Left ventricle myocardium inferior (tissue), 1 donor: Measurements from ENCODE around the gene ABCG2. TPM values are rescaled to one million over a fixed set of nuclear protein-coding genes. Genes with fewer than 3 reads are reported as not detected.
"Not testable (repeated sequence)": the region's sequence is repeated elsewhere in the genome, so short reads cannot be mapped to it uniquely, and the experiment has no call there.

Source experiments
- DNase-seq: peaks from one replicate; pipeline ENCODE4 v3.0.0-alpha.2; 2020
- H3K27ac ChIP-seq: fragments of 200-600 bp; replicated peaks from 2 replicates; pipeline ENCODE4 v1.8.0; 2021
- H3K27me3 ChIP-seq: fragments of 200-600 bp; 2 replicates; pipeline ENCODE4 v1.8.0; 2021; ENCODE audit warnings: low read depth
- H3K36me3 ChIP-seq: fragments of 200-600 bp; 2 replicates; pipeline ENCODE4 v1.8.0; 2021
- H3K4me1 ChIP-seq: fragments of 200-600 bp; 2 replicates; pipeline ENCODE4 v1.8.0; 2021
- H3K4me3 ChIP-seq: fragments of 200-600 bp; 2 replicates; pipeline ENCODE4 v1.8.0; 2021; ENCODE audit warnings: mild to moderate bottlenecking, moderate library complexity
- H3K9me3 ChIP-seq: fragments of 200-600 bp; replicated peaks from 2 replicates; pipeline ENCODE4 v1.8.0; 2021
- intact Hi-C: fragments of 100-400 bp; cut with micrococcal nuclease; formaldehyde crosslinking; loops from one replicate; pipeline ENCODE4 v1.11.0; 2022
- total RNA-seq: library from RNA; stranded (reverse); fragmentation: NEBNext Ultra II Directional; extraction: Animal tissue kit (Norgen Biotek cat#: 25700); gene quantifications from one replicate; pipeline ENCODE4 v1.2.1, GENCODE V29; 2021
- TF ChIP-seq, protein P1 (sequence below): fragments of 200-600 bp; IDR thresholded peaks from 2 replicates; pipeline ENCODE4 v1.8.0; 2021; ENCODE audit warnings: antibody characterized with exemption, mild to moderate bottlenecking, borderline replicate concordance
- donor health status: DM: no; HTN: yes; CAD: no; lungs with severe emphysema.

Gene ABCG2
- total RNA-seq, 1 donor from 2014 or later = 1.6 TPM

DNA sequence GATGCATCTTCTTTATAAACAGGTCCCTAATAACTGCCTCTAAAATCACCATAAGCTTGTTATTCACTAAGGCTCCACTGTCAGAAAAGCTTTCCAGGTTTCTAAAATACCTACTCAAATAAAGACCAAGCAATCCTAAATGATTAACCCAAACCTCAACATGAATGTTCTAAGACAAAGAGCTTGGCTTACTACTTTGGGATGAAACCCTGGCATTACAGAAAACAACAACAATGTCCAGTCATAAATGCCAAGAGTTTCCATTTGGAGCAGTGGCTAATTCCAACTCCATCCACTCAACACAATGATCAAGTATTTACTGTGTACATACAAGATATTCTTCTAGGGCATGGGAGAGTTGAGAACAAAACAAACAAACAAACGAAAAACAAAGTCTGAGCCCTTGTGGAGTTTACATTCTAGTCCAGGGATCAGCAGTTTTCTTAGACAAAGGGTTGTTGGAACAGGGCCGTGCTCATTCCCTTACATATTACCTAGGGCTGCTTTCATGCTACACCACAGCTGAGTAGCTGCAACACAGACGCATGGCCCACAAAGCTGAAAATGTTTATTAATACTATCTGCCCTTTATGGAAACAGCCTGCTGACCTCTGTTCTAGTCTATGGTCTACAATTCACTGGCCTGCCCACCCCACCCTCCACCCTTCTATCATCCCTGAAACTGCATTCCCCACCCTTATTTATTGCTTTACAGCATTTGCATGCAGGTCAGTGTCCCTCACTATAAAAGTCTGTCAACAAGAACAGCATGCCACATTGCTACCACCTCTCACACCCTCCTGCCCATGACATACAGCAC lies 23.7 kb downstream of the ABCG2 start:
- Histone ChIP-seq H3K4me3 (no peak overlapping the region), H3K27ac (no peak overlapping the region), H3K36me3 (no peaks in the 10 kb centered on the region), H3K27me3 (no peaks in the 10 kb centered on the region), H3K4me1 (no peaks in the 10 kb centered on the region), H3K9me3 (no peaks in the 10 kb centered on the region)
- TF ChIP-seq, protein P1, sequence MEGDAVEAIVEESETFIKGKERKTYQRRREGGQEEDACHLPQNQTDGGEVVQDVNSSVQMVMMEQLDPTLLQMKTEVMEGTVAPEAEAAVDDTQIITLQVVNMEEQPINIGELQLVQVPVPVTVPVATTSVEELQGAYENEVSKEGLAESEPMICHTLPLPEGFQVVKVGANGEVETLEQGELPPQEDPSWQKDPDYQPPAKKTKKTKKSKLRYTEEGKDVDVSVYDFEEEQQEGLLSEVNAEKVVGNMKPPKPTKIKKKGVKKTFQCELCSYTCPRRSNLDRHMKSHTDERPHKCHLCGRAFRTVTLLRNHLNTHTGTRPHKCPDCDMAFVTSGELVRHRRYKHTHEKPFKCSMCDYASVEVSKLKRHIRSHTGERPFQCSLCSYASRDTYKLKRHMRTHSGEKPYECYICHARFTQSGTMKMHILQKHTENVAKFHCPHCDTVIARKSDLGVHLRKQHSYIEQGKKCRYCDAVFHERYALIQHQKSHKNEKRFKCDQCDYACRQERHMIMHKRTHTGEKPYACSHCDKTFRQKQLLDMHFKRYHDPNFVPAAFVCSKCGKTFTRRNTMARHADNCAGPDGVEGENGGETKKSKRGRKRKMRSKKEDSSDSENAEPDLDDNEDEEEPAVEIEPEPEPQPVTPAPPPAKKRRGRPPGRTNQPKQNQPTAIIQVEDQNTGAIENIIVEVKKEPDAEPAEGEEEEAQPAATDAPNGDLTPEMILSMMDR = no peak
- no peak for DNase-seq
- intact Hi-C loops = no loop called here

DNA sequence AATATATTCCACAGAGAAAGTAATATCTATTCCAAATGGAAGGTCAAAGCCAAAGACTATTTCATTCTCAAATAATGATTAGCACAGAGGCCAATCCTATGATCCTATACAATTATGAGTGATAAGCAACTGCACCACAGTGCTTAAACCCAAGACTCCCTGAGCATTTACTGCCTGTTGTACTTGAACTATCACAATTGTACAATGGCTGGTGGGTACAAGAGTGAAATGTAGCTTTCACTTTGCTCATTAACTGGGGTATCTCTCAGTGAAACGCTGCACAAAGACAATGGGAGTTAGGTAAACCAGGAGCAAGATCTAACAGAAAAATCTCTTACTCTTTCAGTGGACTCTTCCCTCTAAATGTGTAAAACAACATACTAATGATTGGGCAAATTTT lies 24.3 kb downstream of the ABCG2 start:
- Histone ChIP-seq H3K4me1 (no peaks in the 10 kb centered on the region), H3K4me3 (no peak overlapping the region), H3K27ac (no peak overlapping the region), H3K27me3 (no peaks in the 10 kb centered on the region), H3K9me3 (no peaks in the 10 kb centered on the region), H3K36me3 (no peaks in the 10 kb centered on the region)
- intact Hi-C loops = no loop called here
- no peak for DNase-seq
- TF ChIP-seq, protein P1 = no peak

DNA sequence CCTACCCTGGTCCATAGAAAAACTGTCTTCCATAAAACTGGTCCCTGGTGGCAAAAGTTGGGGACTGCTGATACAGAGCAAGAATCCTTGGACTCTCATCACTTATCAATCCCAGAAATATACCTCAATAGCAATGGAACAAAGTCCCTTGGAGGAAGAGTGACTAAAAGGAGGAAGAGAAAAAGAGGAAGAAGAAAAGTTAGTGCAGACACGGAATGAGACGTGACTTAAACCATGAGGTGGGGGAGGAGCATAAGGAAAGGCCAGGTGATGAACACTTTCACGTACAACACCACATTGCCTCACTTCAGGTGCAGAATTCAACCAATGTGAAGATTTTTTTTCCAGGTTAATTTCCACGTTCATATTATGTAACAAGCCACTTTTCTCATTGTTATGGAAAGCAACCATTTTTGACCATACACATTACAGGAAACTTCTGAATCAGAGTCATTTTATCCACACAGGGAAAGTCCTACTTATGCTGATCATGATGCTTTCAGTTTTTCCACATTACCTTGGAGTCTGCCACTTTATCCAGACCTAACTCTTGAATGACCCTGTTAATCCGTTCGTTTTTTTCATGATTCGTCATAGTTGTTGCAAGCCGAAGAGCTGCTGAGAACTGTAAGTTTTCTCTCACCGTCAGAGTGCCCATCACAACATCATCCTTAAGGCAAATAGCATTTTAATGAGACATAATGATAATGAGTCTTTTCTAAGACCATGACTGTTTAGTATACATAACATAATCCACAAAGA lies 27.7 kb downstream of the ABCG2 start:
- peaks cover 7% of the 10 kb centered on the region for H3K9me3 ChIP-seq
- H3K27ac ChIP-seq = no peak overlapping the region
- DNase-seq = no peak
- no peaks in the 10 kb centered on the region for H3K27me3 ChIP-seq
- no peak overlapping the region for H3K4me3 ChIP-seq
- intact Hi-C loops = no loop called here
- no peaks in the 10 kb centered on the region for H3K36me3 ChIP-seq
- TF ChIP-seq, protein P1 = no peak
- H3K4me1 ChIP-seq = no peaks in the 10 kb centered on the region

DNA sequence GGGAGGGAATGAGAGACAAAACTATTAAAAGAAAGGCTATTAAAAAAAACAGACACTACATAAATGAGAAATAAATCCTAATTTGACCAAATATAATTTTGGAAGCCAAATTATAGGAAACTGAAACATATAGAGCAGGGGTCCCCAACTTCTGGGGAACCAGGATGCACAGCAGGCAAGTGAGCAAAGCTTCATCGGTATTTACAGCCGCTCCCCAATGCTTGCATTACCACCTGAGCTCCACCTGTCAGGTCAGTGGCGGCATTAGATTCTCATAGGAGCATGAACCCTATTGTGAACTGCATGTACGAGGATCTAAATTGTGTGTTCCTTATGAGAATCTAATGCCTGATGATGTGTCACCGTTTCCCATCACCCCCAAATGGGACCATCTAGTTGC lies 28.4 kb downstream of the ABCG2 start:
- TF ChIP-seq, protein P1 = no peak
- Histone ChIP-seq H3K27ac (no peak overlapping the region), H3K9me3 (peaks cover 7% of the 10 kb centered on the region), H3K27me3 (no peaks in the 10 kb centered on the region), H3K36me3 (no peaks in the 10 kb centered on the region), H3K4me3 (no peak overlapping the region), H3K4me1 (no peaks in the 10 kb centered on the region)
- DNase-seq = no peak
- intact Hi-C loops = no loop called here

DNA sequence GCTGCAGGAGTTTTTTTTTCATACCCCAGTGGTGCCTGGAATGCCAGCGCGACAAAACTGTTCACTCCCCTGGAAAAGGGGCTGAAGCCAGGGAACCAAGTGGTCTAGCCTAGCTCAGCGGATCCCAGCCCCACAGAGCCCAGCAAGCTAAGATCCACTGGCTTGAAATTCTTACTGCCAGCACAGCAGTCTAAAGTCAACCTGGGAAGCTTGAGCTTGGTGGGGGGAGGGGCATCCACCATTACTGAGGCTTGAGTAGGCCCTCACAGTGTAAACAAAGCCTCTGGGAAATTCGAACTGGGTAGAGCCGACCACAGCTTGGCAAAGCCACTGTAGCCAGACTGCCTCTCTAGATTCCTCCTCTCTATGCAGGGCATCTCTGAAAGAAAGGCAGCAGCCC lies 36.2 kb downstream of the ABCG2 start:
- intact Hi-C loops = not testable (repeated sequence)

DNA sequence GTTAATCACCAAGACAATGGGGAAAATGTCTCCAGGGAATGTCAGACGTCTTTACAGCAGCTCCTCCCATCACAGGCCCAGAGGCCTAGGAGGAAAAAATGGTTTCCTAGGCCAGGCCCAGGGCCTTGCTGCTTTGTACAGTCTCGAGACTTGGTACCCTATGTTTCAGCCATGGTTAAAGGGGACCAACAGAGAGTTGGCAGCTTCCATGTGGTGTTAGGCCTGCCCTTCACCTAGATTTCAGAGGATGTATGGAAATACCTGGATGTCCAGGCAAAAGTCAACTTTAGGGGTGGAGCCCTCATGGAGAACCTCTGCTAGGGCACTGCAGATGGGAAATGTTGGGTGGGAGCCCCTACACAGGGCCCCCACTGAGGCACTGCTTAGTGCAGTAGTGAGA lies 38.5 kb downstream of the ABCG2 start:
- Histone ChIP-seq H3K36me3 (peaks cover 20% of the 10 kb centered on the region), H3K9me3 (peaks cover 22% of the 10 kb centered on the region), H3K27ac (no peak overlapping the region), H3K4me1 (no peaks in the 10 kb centered on the region), H3K4me3 (no peak overlapping the region), H3K27me3 (no peaks in the 10 kb centered on the region)
- TF ChIP-seq, protein P1 = no peak
- intact Hi-C loops = no loop called here
- DNase-seq = no peak

More for the DNA sequence above, 36.2 kb downstream of the ABCG2 start:
- H3K27me3 ChIP-seq, H3K4me1 ChIP-seq, DNase-seq, H3K4me3 ChIP-seq, H3K27ac ChIP-seq: not testable (repeated sequence)
- H3K36me3 ChIP-seq = peaks cover 20% of the 10 kb centered on the region
- H3K9me3 ChIP-seq = peaks cover 27% of the 10 kb centered on the region
